H1 (cell line): ENCODE results near the gene CEP290. TPM values are rescaled to one million over a fixed set of nuclear protein-coding genes. Genes with fewer than 3 reads are reported as not detected.
A peak's percentile ranks its signal among the peaks of the same experiment; 100 is the strongest.

Experiments used
- ATF3 ChIP-seq: IDR thresholded peaks from 2 replicates; pipeline ENCODE4 v1.6.1; 2011; ENCODE audit warnings: low read depth, mild to moderate bottlenecking, low read length; ENCODE audit not compliant: insufficient read depth
- BRCA1 ChIP-seq: IDR thresholded peaks from 2 replicates; pipeline ENCODE4 v1.6.1; 2012; ENCODE audit warnings: low read depth, low read length, improper control_type of control experiment
- CBX5 ChIP-seq: fragments of 300-800, 300-1000 bp; sonication (generic); IDR thresholded peaks from 2 replicates; pipeline ENCODE4 v1.7.1; 2016; ENCODE audit warnings: antibody characterized with exemption, low read length, low read depth
- CHD2 ChIP-seq: IDR thresholded peaks from 2 replicates; pipeline ENCODE4 v1.6.1; 2012; ENCODE audit warnings: low read length, improper control_type of control experiment
- CREB1 ChIP-seq: IDR thresholded peaks from 2 replicates; pipeline ENCODE4 v1.6.1; 2012; ENCODE audit warnings: inconsistent platforms
- EGR1 ChIP-seq: IDR thresholded peaks from 2 replicates; pipeline ENCODE4 v1.6.1; 2011; ENCODE audit warnings: low read depth, low read length, borderline replicate concordance
- FOSL1 ChIP-seq: IDR thresholded peaks from 2 replicates; pipeline ENCODE4 v1.6.1; 2011; ENCODE audit warnings: mild to moderate bottlenecking, low read depth, low read length, moderate library complexity; ENCODE audit not compliant: insufficient read depth
- GTF2F1 ChIP-seq: IDR thresholded peaks from 2 replicates; pipeline ENCODE4 v1.6.1; 2012; ENCODE audit warnings: low read depth, low read length, improper control_type of control experiment, borderline replicate concordance
- HDAC2 ChIP-seq, 2 experiments: fragments of 300-600 bp in 1 of 2; sonication (generic) in 1 of 2; IDR thresholded peaks; 2 replicates each; pipeline ENCODE4 v1.6.1; 2011 to 2012; ENCODE audit warnings: low read depth in 2 of 2, low read length in 2 of 2, mild to moderate bottlenecking in 2 of 2, moderate library complexity in 2 of 2, borderline replicate concordance in 1 of 2, inconsistent platforms in 1 of 2
- HDAC6 ChIP-seq: IDR thresholded peaks from one replicate; pipeline ENCODE4 v1.7.1; 2012; ENCODE audit warnings: low read depth, mild to moderate bottlenecking, inconsistent platforms, low read length, moderate library complexity
- MAFK ChIP-seq: IDR thresholded peaks from 2 replicates; pipeline ENCODE4 v1.6.1; 2012; ENCODE audit warnings: low read depth, mild to moderate bottlenecking, improper control_type of control experiment, low read length
- NANOG ChIP-seq: IDR thresholded peaks from 2 replicates; pipeline ENCODE4 v1.6.1; 2011; ENCODE audit warnings: low read length, low read depth, mild to moderate bottlenecking, inconsistent platforms; ENCODE audit not compliant: insufficient read depth, poor library complexity, severe bottlenecking
- POLR2A ChIP-seq, 2 experiments: IDR thresholded peaks; 1 replicate in 1 of 2; 2 replicates in 1 of 2; pipeline ENCODE4 v1.6.1; 2011; ENCODE audit warnings: low read depth in 2 of 2, low read length in 2 of 2, mild to moderate bottlenecking in 2 of 2; ENCODE audit errors: control extremely low read depth in 1 of 2
- POLR2AphosphoS5 ChIP-seq: IDR thresholded peaks from 2 replicates; pipeline ENCODE4 v1.6.1; 2011; ENCODE audit warnings: low read depth, low read length
- RAD21 ChIP-seq, 2 experiments: IDR thresholded peaks in 1 of 2; conservative IDR thresholded peaks in 1 of 2; 2 replicates each; pipeline ENCODE4 v1.6.1; 2011; ENCODE audit warnings: low read depth in 2 of 2, low read length in 2 of 2, improper control_type of control experiment in 1 of 2, inconsistent platforms in 1 of 2, mild to moderate bottlenecking in 1 of 2, moderate library complexity in 1 of 2
- SAP30 ChIP-seq: fragments of 300-600 bp; sonication (generic); IDR thresholded peaks from 2 replicates; pipeline ENCODE4 v1.7.1; 2012; ENCODE audit warnings: low read length, moderate library complexity, mild to moderate bottlenecking, inconsistent platforms; ENCODE audit not compliant: insufficient read depth, insufficient replicate concordance
- SIN3A ChIP-seq, 2 experiments: IDR thresholded peaks in 1 of 2; conservative IDR thresholded peaks in 1 of 2; 2 replicates each; pipeline ENCODE4 v1.6.1; 2011 to 2012; ENCODE audit warnings: low read length in 2 of 2, improper control_type of control experiment in 1 of 2, low read depth in 1 of 2, mild to moderate bottlenecking in 1 of 2
- SIRT6 ChIP-seq: IDR thresholded peaks from one replicate; pipeline ENCODE4 v1.7.1; 2012; ENCODE audit warnings: low read length, inconsistent platforms
- SIX5 ChIP-seq: IDR thresholded peaks from 2 replicates; pipeline ENCODE4 v1.6.1; 2011; ENCODE audit warnings: mild to moderate bottlenecking, low read depth, low read length
- SP1 ChIP-seq: IDR thresholded peaks from 2 replicates; pipeline ENCODE4 v1.6.1; 2011; ENCODE audit warnings: low read depth, low read length
- SP2 ChIP-seq: IDR thresholded peaks from 2 replicates; pipeline ENCODE4 v1.6.1; 2012; ENCODE audit warnings: mild to moderate bottlenecking, low read length, inconsistent platforms
- SUZ12 ChIP-seq: fragments of 200-600 bp; sonication (generic); IDR thresholded peaks from 2 replicates; pipeline ENCODE4 v1.6.1; 2012; ENCODE audit warnings: mild to moderate bottlenecking, inconsistent platforms, low read length, moderate library complexity, mixed read lengths
- polyA plus RNA-seq, 7 experiments: library from polyadenylated mRNA; depleted of rRNA in 3 of 7; stranded (reverse) in 5 of 7; unstranded in 2 of 7; fragments of >200 nt in 5 of 7; fragments of 200-250 nt in 2 of 7; gene quantifications; 1 replicate in 5 of 7; 2 replicates in 1 of 7; 4 replicates in 1 of 7; pipeline versions ENCODE4 v1.2.1 to v1.2.3, GENCODE V29; 2011 to 2013; ENCODE audit warnings: missing spikeins in 2 of 7, mixed read lengths in 2 of 7
- total RNA-seq: library from RNA; stranded (reverse); fragmentation: NEBNext Ultra II Directional; extraction: Animal tissue kit (Norgen Biotek cat#: 25700); gene quantifications from 2 replicates; pipeline ENCODE4 v1.2.1, GENCODE V29; 2021
- TF ChIP-seq, protein P1 (sequence below): IDR thresholded peaks from 2 replicates; pipeline ENCODE4 v1.6.1; 2012; ENCODE audit warnings: inconsistent platforms

CEP290 gene
- total and polyA plus RNA-seq, 2 of the 8 experiments (the other 6 are each of a cell fraction or from before 2014, with no cell fraction given), result 2.1 to 5.9 TPM

GRCh38 chr12:88141774-88142609 lies at the start of gene CEP290, which contains the start of gene TMTC3 (continued):
- no peak for TF ChIP-seq EGR1
- TF ChIP-seq HDAC2 (IDR thresholded peaks at IDR 0.05; ENCODE audit: borderline replicate concordance in 1 of 2, low read depth in 2 of 2, low read length in 2 of 2), result peak in 1 of 2 experiments; percentile 93; a peak in 2 of 4 replicates
- TF ChIP-seq FOSL1, result no peak
- TF ChIP-seq SP1, result no peak
- TF ChIP-seq CREB1, result peak; percentile 76
- no peak for TF ChIP-seq NANOG
- peak; percentile 69; the same call in 1 of the 2 replicates for TF ChIP-seq CHD2
- TF ChIP-seq POLR2A (IDR thresholded peaks at IDR 0.05; ENCODE audit: control extremely low read depth in 1 of 2, low read depth in 2 of 2, low read length in 2 of 2), result peak; percentile 41 to 63
- TF ChIP-seq SIRT6, result no peak
- TF ChIP-seq GTF2F1, result no peak
- TF ChIP-seq BRCA1, result no peak
- TF ChIP-seq SIX5, result peak; percentile 100
- peak; percentile 96 for TF ChIP-seq SAP30
- TF ChIP-seq HDAC6, result no peak
- no peak for TF ChIP-seq SUZ12
- peak; percentile 67 to 85; a peak in 2 of 4 replicates for TF ChIP-seq SIN3A (conservative IDR thresholded peaks at IDR 0.05 in 1 of 2, IDR thresholded peaks at IDR 0.05 in 1 of 2; ENCODE audit: low read depth in 1 of 2, low read length in 2 of 2)
- peak; percentile 90 for TF ChIP-seq ATF3
- TF ChIP-seq RAD21 (IDR thresholded peaks at IDR 0.05 in 1 of 2, conservative IDR thresholded peaks at IDR 0.05 in 1 of 2; ENCODE audit: low read depth in 2 of 2, low read length in 2 of 2), result peak in 1 of 2 experiments; percentile 10; a peak in 1 of 4 replicates
- no peak for TF ChIP-seq SP2
- no peak for TF ChIP-seq CBX5
- TF ChIP-seq, protein P1, sequence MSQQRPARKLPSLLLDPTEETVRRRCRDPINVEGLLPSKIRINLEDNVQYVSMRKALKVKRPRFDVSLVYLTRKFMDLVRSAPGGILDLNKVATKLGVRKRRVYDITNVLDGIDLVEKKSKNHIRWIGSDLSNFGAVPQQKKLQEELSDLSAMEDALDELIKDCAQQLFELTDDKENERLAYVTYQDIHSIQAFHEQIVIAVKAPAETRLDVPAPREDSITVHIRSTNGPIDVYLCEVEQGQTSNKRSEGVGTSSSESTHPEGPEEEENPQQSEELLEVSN, result peak; percentile 64; the same call in 1 of the 2 replicates
- no peak for TF ChIP-seq MAFK
- TF ChIP-seq POLR2AphosphoS5, result peak; percentile 28; the same call in 1 of the 2 replicates
